ENCODE data around the gene TMEM200A. TPM values are rescaled to one million over a fixed set of nuclear protein-coding genes. Genes with fewer than 3 reads are reported as not detected.

The TMEM200A gene
- total and polyA plus RNA-seq, 3 donors from 2014 or later: 3.6 to 5.5 (median 5.5) TPM

DNA sequence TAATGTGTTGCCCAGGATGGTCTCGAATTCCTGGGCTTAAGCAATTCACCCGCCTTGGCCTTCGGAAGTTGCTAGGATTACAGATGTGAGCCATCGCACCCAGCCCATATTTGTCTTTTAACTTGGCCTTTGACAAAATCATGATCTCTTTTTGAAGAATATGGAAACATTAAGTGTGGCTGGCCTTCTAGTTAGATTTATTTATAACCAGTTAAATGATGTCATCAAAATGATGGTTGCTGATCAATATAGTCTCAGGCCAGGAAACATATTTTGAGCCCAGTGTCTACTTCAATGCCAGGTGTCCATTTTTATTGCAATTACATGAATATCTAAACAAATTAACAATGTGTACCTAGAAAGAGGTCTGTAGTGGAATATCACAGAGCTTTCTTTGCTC is 69.4 kb downstream of the TMEM200A start:
- intact Hi-C loops (cut with DNase I; ENCODE audit: low total_unique reads): no loop called here
- no peak overlapping the region for H3K27ac ChIP-seq
- no peak for TF ChIP-seq POLR2A (IDR thresholded peaks at IDR 0.05)
- TF ChIP-seq, protein P1, sequence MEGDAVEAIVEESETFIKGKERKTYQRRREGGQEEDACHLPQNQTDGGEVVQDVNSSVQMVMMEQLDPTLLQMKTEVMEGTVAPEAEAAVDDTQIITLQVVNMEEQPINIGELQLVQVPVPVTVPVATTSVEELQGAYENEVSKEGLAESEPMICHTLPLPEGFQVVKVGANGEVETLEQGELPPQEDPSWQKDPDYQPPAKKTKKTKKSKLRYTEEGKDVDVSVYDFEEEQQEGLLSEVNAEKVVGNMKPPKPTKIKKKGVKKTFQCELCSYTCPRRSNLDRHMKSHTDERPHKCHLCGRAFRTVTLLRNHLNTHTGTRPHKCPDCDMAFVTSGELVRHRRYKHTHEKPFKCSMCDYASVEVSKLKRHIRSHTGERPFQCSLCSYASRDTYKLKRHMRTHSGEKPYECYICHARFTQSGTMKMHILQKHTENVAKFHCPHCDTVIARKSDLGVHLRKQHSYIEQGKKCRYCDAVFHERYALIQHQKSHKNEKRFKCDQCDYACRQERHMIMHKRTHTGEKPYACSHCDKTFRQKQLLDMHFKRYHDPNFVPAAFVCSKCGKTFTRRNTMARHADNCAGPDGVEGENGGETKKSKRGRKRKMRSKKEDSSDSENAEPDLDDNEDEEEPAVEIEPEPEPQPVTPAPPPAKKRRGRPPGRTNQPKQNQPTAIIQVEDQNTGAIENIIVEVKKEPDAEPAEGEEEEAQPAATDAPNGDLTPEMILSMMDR (IDR thresholded peaks at IDR 0.05): no peak
- 84 to 92% methylated on average over 4 of the region's 4 CpGs for WGBS, 2 donors
- H3K36me3 ChIP-seq (ENCODE audit: low read depth, missing control alignments): no peaks in the 10 kb centered on the region
- no peaks in the 10 kb centered on the region for H3K9me3 ChIP-seq
- no peak overlapping the region for H3K4me3 ChIP-seq
- no peaks in the 10 kb centered on the region for H3K27me3 ChIP-seq
- H3K4me1 ChIP-seq: no peaks in the 10 kb centered on the region
- DNase-seq: no peak

DNA sequence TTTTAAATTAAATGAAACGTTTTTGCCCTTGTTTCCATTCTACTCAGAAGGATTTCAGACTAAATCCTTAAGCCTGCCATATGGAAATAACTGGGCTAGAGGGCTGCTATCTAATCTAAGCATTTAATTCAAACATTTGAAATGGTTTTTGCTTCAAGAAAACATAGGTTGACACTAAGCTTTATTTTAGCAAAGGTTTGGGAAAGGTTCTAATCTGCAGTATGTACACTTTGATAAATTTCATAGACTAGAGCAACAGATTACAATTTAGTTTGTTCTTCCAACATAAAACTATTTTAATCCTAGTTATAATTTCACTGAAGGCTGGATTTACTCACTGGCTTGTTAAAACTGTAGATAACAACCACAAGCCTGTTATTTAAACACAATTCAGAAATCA is 72.1 kb downstream of the TMEM200A start:
- WGBS, 2 donors: 0 to 4% methylated on average over 1 of the region's 1 CpG
- Histone ChIP-seq H3K36me3 (ENCODE audit: low read depth, missing control alignments) (no peaks in the 10 kb centered on the region), H3K27me3 (no peaks in the 10 kb centered on the region), H3K4me1 (no peaks in the 10 kb centered on the region), H3K27ac (no peak overlapping the region), H3K4me3 (no peak overlapping the region), H3K9me3 (no peaks in the 10 kb centered on the region)
- DNase-seq: no peak
- intact Hi-C loops (cut with DNase I; ENCODE audit: low total_unique reads): no loop called here
- TF ChIP-seq POLR2A (IDR thresholded peaks at IDR 0.05): no peak
- TF ChIP-seq, protein P1 (IDR thresholded peaks at IDR 0.05): no peak

DNA sequence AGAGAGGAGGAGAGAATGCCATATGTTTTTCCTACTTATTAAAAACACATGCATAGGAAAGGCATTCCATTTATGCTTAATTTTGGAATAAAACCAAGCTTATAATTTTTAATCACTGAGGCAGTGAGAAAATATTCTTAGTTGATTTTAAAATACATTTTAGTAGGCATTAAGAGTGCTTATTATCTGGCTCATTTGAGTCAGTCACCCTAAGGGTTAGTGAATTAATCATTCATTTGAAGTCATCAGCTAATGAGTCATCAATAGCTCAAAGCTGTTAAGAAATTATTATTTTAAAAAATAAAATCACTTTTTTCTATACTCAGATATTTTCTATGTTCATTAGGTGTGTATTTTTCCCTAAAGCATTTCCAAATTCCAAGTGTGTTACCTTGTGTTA is 81.6 kb downstream of the TMEM200A start:
- H3K9me3 ChIP-seq: no peaks in the 10 kb centered on the region
- no peak for DNase-seq
- no peaks in the 10 kb centered on the region for H3K36me3 ChIP-seq (ENCODE audit: low read depth, missing control alignments)
- no peak overlapping the region for H3K27ac ChIP-seq
- intact Hi-C loops (cut with DNase I; ENCODE audit: low total_unique reads): no loop called here
- H3K4me1 ChIP-seq: no peaks in the 10 kb centered on the region
- no peak overlapping the region for H3K4me3 ChIP-seq
- H3K27me3 ChIP-seq: no peaks in the 10 kb centered on the region
- no peak for TF ChIP-seq POLR2A (IDR thresholded peaks at IDR 0.05)
- TF ChIP-seq, protein P1 (IDR thresholded peaks at IDR 0.05): no peak

DNA sequence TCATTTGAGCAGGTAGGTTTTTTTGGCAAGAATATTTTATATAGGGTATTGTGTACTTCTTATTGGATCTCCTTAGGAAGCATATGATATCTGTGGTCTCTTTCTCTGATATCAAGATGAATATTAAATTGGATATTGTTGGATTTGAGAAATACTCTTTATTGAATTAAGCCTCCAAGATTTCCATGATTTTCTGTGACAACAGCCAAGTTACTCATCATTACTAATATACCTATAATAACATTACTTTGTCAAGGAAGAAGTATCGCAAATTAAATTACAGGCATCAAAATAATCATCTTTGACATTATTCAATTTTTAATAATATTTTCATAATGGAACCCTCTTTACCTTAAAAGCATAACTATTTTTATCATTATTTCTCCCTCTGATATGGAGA is 86.5 kb downstream of the TMEM200A start:
- DNase-seq: no peak
- no peak overlapping the region for H3K27ac ChIP-seq
- intact Hi-C loops (cut with DNase I; ENCODE audit: low total_unique reads): no loop called here
- H3K4me1 ChIP-seq: no peaks in the 10 kb centered on the region
- H3K9me3 ChIP-seq: no peaks in the 10 kb centered on the region
- no peak overlapping the region for H3K4me3 ChIP-seq
- WGBS, 2 donors: 96 to 98% methylated on average over 1 of the region's 1 CpG
- TF ChIP-seq POLR2A (IDR thresholded peaks at IDR 0.05): no peak
- TF ChIP-seq, protein P1 (IDR thresholded peaks at IDR 0.05): no peak
- H3K27me3 ChIP-seq: no peaks in the 10 kb centered on the region
- no peaks in the 10 kb centered on the region for H3K36me3 ChIP-seq (ENCODE audit: low read depth, missing control alignments)

DNA sequence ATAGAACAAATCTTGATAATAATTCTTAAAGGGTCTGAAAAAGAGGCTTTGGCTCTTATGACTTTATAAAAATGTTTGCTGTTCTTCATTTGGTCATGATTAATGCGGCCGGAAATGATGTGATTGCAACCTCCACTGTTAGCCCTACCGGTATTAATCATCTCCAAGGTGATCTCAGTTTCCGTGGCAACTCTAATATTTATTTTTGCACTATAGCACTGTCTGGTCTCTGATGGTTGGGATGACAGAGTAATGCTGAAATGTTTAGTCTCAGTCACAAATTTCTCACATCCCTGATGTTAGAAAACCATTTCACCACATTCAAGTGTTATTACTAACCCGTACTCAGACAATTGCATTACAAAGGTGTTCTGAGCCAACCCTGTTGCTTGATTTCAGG is 87.4 kb downstream of the TMEM200A start:
- H3K4me3 ChIP-seq: no peak overlapping the region
- no peaks in the 10 kb centered on the region for H3K4me1 ChIP-seq
- H3K36me3 ChIP-seq (ENCODE audit: low read depth, missing control alignments): no peaks in the 10 kb centered on the region
- no peaks in the 10 kb centered on the region for H3K27me3 ChIP-seq
- no peak for TF ChIP-seq POLR2A (IDR thresholded peaks at IDR 0.05)
- TF ChIP-seq, protein P1 (IDR thresholded peaks at IDR 0.05): no peak
- no peak overlapping the region for H3K27ac ChIP-seq
- H3K9me3 ChIP-seq: no peaks in the 10 kb centered on the region
- no peak for DNase-seq
- 93 to 96% methylated on average over 5 of the region's 5 CpGs for WGBS, 2 donors
- intact Hi-C loops (cut with DNase I; ENCODE audit: low total_unique reads): no loop called here

All from testis (tissue), 3 donors.